ENCODE measurements around the gene EPB41L4A. TPM values are rescaled to one million over a fixed set of nuclear protein-coding genes. Genes with fewer than 3 reads are reported as not detected.
"Not testable (repeated sequence)": the region's sequence is repeated elsewhere in the genome, so short reads cannot be mapped to it uniquely, and the experiment has no call there.

Gene EPB41L4A
- polyA plus RNA-seq, 4 donors, result 23.0 to 28.0 (median 27.1) TPM

GRCh38 chr5:112219000-112219399 is 200.1 kb downstream of the EPB41L4A start:
- DNase-seq (ENCODE audit: low read depth in 4 of 4, low spot score in 3 of 4), result no peak

- no peak for DNase-seq (ENCODE audit: low read depth in 4 of 4, low spot score in 3 of 4)
Observed at GRCh38 chr5:112217843-112218579, 201.1 kb downstream of the EPB41L4A start.

GRCh38 chr5:112216140-112216539 is 202.9 kb downstream of the EPB41L4A start:
- no peak for DNase-seq (ENCODE audit: low read depth in 4 of 4, low spot score in 3 of 4)

- DNase-seq (ENCODE audit: low read depth in 4 of 4, low spot score in 3 of 4), result no peak
Observed at GRCh38 chr5:112210430-112211005, 208.6 kb downstream of the EPB41L4A start.

- DNase-seq (ENCODE audit: low read depth in 4 of 4, low spot score in 3 of 4), result no peak
Observed at GRCh38 chr5:112208699-112209615, 210.1 kb downstream of the EPB41L4A start.

GRCh38 chr5:112208195-112208594 is 210.9 kb downstream of the EPB41L4A start:
- DNase-seq (ENCODE audit: low read depth in 4 of 4, low spot score in 3 of 4), result not testable (repeated sequence)

GRCh38 chr5:112205846-112206245 is 213.2 kb downstream of the EPB41L4A start:
- no peak for DNase-seq (ENCODE audit: low read depth in 4 of 4, low spot score in 3 of 4)

- no peak for DNase-seq (ENCODE audit: low read depth in 4 of 4, low spot score in 3 of 4)
Observed at GRCh38 chr5:112203229-112203628, 215.8 kb downstream of the EPB41L4A start.

GRCh38 chr5:112202694-112203093 is 216.4 kb downstream of the EPB41L4A start:
- DNase-seq (ENCODE audit: low read depth in 4 of 4, low spot score in 3 of 4), result no peak

GRCh38 chr5:112201141-112201540 is 217.9 kb downstream of the EPB41L4A start:
- DNase-seq (ENCODE audit: low read depth in 4 of 4, low spot score in 3 of 4), result no peak

- no peak for DNase-seq (ENCODE audit: low read depth in 4 of 4, low spot score in 3 of 4)
Observed at GRCh38 chr5:112200131-112200530, 218.9 kb downstream of the EPB41L4A start.

GRCh38 chr5:112196584-112196983 is 222.5 kb downstream of the EPB41L4A start:
- DNase-seq (ENCODE audit: low read depth in 4 of 4, low spot score in 3 of 4), result no peak

- no peak for DNase-seq (ENCODE audit: low read depth in 4 of 4, low spot score in 3 of 4)
Observed at GRCh38 chr5:112195924-112196323, 223.2 kb downstream of the EPB41L4A start.

- no peak for DNase-seq (ENCODE audit: low read depth in 4 of 4, low spot score in 3 of 4)
Observed at GRCh38 chr5:112192866-112193265, 226.2 kb downstream of the EPB41L4A start.

- no peak for DNase-seq (ENCODE audit: low read depth in 4 of 4, low spot score in 3 of 4)
Observed at GRCh38 chr5:112192072-112192471, 227.0 kb downstream of the EPB41L4A start.

- DNase-seq (ENCODE audit: low read depth in 4 of 4, low spot score in 3 of 4), result no peak
Observed at GRCh38 chr5:112189391-112189790, 229.7 kb downstream of the EPB41L4A start.

GRCh38 chr5:112186401-112186990 is 232.6 kb downstream of the EPB41L4A start:
- no peak for DNase-seq (ENCODE audit: low read depth in 4 of 4, low spot score in 3 of 4)

- DNase-seq (ENCODE audit: low read depth in 4 of 4, low spot score in 3 of 4), result no peak
Observed at GRCh38 chr5:112183874-112184273, 235.2 kb downstream of the EPB41L4A start.

GRCh38 chr5:112183103-112183711 is 235.9 kb downstream of the EPB41L4A start:
- no peak for DNase-seq (ENCODE audit: low read depth in 4 of 4, low spot score in 3 of 4)

GRCh38 chr5:112179290-112179689 is 239.8 kb downstream of the EPB41L4A start:
- no peak for DNase-seq (ENCODE audit: low read depth in 4 of 4, low spot score in 3 of 4)

All from right renal pelvis (tissue), 4 donors.